Heart left ventricle (tissue), 16 donors: ENCODE measurements around the gene B4GALT2. TPM values are rescaled to one million over a fixed set of nuclear protein-coding genes. Genes with fewer than 3 reads are reported as not detected.

ENCODE experiments used
- ATAC-seq, 4 donors: fragments of 200-7000 bp; cut with Tn5 transposase; one replicate each; pipeline ENCODE4 v1.9.1; 2020 to 2022; ENCODE audit warnings: moderate library complexity in 4 of 4, mild to moderate bottlenecking in 3 of 4, moderate number of reproducible peaks in 1 of 4
- DNase-seq, 5 donors: peaks; one replicate each; pipeline ENCODE4 v3.0.0-alpha.2; 2020
- H3K27ac ChIP-seq, 12 donors: fragments of 200-600 bp; sonication (generic) in 4 of 12; one replicate each; pipeline versions ENCODE4 v1.5.0 to v1.8.0; 2016 to 2022; ENCODE audit warnings: mild to moderate bottlenecking in 2 of 12
- H3K27me3 ChIP-seq, 9 donors: fragments of 200-600 bp; sonication (generic) in 2 of 9; one replicate each; pipeline versions ENCODE4 v1.5.1 to v1.8.0; 2016 to 2022; ENCODE audit warnings: mild to moderate bottlenecking in 3 of 9
- H3K36me3 ChIP-seq, 9 donors: fragments of 200-600 bp; sonication (generic) in 2 of 9; one replicate each; pipeline versions ENCODE4 v1.5.0 to v1.8.0; 2018 to 2022; ENCODE audit warnings: mild to moderate bottlenecking in 2 of 9
- H3K4me1 ChIP-seq, 12 donors: fragments of 200-600 bp; sonication (generic) in 4 of 12; one replicate each; pipeline versions ENCODE4 v1.5.0 to v1.8.0; 2016 to 2022; ENCODE audit warnings: mild to moderate bottlenecking in 3 of 12
- H3K4me3 ChIP-seq, 12 donors: fragments of 200-600 bp; sonication (generic) in 4 of 12; one replicate each; pipeline versions ENCODE4 v1.5.0 to v1.8.0; 2017 to 2022; ENCODE audit warnings: mild to moderate bottlenecking in 9 of 12, moderate library complexity in 4 of 12
- H3K9me3 ChIP-seq, 12 donors: fragments of 200-600 bp; sonication (generic) in 4 of 12; one replicate each; pipeline versions ENCODE4 v1.5.0 to v1.8.0; 2016 to 2022; ENCODE audit warnings: mild to moderate bottlenecking in 1 of 12
- POLR2A ChIP-seq, 2 donors: fragments of 450-650 bp; IDR thresholded peaks; one replicate each; pipeline ENCODE4 v1.6.1; 2017; ENCODE audit warnings: antibody characterized with exemption in 2 of 2, mild to moderate bottlenecking in 2 of 2, moderate library complexity in 2 of 2
- WGBS, 4 donors: extraction: QIAGEN DNeasy Blood & Tissue Kit in 2 of 4; methylation state at CpG; one replicate each; pipeline versions ENCODE4 v1.1.5 to v1.1.7; 2013 to 2018; 5-methylcytosine and 5-hydroxymethylcytosine counted together
- intact Hi-C, 10 donors: fragments of 100-400 bp; cut with DNase I; formaldehyde crosslinking; loops; one replicate each; pipeline versions ENCODE4 v1.11.1 to v1.14.2; 2022
- polyA plus RNA-seq, 2 donors: library from polyadenylated mRNA; stranded (reverse); fragments of 200-250 nt; gene quantifications; one replicate each; pipeline ENCODE4 v1.2.3, GENCODE V29; 2013
- total RNA-seq, 9 donors: library from RNA; depleted of rRNA in 2 of 9; stranded (reverse); fragments of >200 nt in 2 of 9; fragmentation: NEBNext Ultra II Directional in 3 of 9; extraction: Animal tissue kit (Norgen Biotek cat#: 25700) in 3 of 9; gene quantifications; one replicate each; pipeline versions ENCODE4 v1.1.0 to v1.2.4, GENCODE V29; 2016 to 2023
- TF ChIP-seq, protein P1 (sequence below), 12 donors: fragments of 200-600 bp; sonication (generic) in 4 of 12; IDR thresholded peaks; one replicate each; pipeline versions ENCODE4 v1.5.0 to v1.8.0; 2018 to 2022; ENCODE audit warnings: antibody characterized with exemption in 12 of 12, mild to moderate bottlenecking in 5 of 12
- donor health status: ischemic (EF 13 %, LVEDD 7.1; RV severe dilation, severe dysfunction).
- donor health status: healthy with polysubstance abuse.
- donor health status: DM: no; HTN: yes; CAD: no.
- donor health status: DM: no; HTN: no; CAD: no.
- donor health status: ischemic (EF 25% LVEDD 6.9; RV normal size, moderate dysfunction).
- donor health status: ischemic (EF 25% LVEDD 5.7; RV mildly dilated, moderate dysfunction).
- donor health status: healthy.
- donor health status: DM: yes; HTN: yes; CAD: no.
- donor health status: ischemic (EF 35%, LVEDD 5.7; RV mildly dilated, moderate dysfunction).
- donor health status: nonischemic (EF 11% LVEDD 7.7; RV severe dilation, severe dysfunction).
- donor health status: DM: yes; HTN: yes; CAD: no.
- donor health status: PGD.
- donor health status: ischemic (EF 29% LVEDD 5.4; RV normal size, mild dysfunction).
- donor health status: nonischemic (EF 23%, LVEDD 6.1; RV moderate dilation, normal function).

Gene B4GALT2
- total and polyA plus RNA-seq, 11 donors = 26.8 to 65.7 (median 40.2) TPM

DNA sequence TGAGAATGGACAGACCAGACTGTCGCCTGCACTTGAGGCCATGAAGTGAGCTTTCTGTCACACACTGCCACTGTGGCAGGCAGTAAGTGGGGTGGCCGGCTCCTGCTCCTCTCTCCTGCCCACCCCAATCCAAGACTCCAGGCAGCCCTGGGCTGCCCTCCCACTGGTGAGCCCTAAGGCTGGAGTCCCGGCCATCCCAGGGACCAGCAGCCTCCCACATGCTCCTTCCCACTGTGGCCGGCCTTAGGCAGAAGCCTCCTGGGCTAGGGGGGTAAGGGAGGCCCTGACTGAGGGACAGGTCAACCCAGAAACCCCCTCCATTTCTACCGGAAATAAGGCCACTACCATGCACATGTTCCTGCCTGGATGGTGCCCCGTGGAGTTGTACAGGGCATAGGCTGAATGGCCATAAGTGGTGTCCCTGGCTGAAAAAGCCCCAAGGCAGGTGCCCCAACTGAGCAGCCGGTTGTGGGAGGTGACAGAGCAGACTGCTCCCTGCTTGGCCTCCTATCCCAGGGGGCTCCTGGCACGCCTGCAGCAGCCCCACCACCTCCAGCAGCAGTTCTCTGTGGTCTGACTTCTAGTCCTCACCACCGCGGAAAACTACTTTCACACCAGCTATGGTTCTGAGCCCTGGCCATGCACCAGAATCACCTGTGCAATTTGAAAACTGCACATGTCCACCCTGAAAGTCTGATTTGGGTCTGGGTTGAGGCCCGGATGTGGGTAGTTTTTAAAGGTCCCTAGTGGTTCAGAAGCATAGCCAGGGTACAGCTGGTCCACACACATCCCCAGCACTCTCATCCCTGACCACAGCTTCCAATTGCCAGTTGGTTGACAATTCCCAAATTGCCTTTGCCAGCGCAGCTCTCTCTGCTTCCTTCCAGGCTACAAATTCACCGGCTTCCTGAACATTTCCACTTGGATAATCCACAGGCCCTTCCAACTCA, 47.0 kb upstream of the B4GALT2 start:
- peaks cover 3 to 26% (median 18%) of the 10 kb centered on the region in 12 donors for H3K4me1 ChIP-seq
- intact Hi-C loops = loop anchor here in 4 of 10 donors (5.0 to 10.0 kb wide), 3 partner anchors 95 to 407 kb away; no protein-coding TSS in a partner anchor
- no peak overlapping the region for H3K4me3 ChIP-seq
- peaks cover 3 to 23% (median 9%) of the 10 kb centered on the region in 9 donors for H3K27me3 ChIP-seq
- peaks cover 0 to 7% (median 0%) of the 10 kb centered on the region in 9 donors for H3K36me3 ChIP-seq
- DNase-seq = peak in 1 of 5 donors; percentile 13
- ATAC-seq = no peak
- 84 to 96% (median 89%) methylated on average over 9 to 13 of the region's 13 CpGs for WGBS, 4 donors
- no peaks in the 10 kb centered on the region for H3K9me3 ChIP-seq
- no peak overlapping the region for H3K27ac ChIP-seq
- TF ChIP-seq, protein P1, sequence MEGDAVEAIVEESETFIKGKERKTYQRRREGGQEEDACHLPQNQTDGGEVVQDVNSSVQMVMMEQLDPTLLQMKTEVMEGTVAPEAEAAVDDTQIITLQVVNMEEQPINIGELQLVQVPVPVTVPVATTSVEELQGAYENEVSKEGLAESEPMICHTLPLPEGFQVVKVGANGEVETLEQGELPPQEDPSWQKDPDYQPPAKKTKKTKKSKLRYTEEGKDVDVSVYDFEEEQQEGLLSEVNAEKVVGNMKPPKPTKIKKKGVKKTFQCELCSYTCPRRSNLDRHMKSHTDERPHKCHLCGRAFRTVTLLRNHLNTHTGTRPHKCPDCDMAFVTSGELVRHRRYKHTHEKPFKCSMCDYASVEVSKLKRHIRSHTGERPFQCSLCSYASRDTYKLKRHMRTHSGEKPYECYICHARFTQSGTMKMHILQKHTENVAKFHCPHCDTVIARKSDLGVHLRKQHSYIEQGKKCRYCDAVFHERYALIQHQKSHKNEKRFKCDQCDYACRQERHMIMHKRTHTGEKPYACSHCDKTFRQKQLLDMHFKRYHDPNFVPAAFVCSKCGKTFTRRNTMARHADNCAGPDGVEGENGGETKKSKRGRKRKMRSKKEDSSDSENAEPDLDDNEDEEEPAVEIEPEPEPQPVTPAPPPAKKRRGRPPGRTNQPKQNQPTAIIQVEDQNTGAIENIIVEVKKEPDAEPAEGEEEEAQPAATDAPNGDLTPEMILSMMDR (IDR thresholded peaks at IDR 0.05) = no peak
- no peak for TF ChIP-seq POLR2A (IDR thresholded peaks at IDR 0.05)

DNA sequence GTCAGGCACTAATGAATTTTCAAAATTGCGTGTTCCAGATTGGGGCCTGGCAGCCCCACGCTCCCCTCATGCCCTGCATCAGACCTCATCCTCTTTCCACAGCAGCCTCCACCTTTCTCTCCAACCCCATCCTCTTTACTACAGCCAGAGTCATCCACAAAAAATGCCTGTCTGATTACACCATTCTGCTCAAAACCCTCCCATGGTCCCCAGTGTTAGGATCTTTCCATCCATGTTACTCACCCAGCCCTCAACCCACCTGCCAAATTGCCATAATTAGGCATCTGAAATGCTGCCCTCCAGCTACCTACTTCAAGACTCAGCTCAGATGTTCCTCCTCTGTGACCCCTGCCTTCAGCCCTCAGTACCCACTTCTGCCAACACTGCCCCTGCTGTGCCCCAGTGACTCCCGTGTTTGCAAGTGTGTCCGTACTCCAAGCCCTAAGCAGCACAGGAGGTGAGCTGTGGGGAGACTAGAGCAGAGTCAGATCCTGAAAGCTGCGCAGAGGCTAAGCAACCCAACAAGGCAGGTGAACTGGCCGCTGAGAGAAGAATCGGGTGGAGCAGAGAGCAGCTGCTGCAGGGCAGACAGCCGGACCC, 46.1 kb upstream of the B4GALT2 start:
- Histone ChIP-seq H3K36me3 (peaks cover 0 to 7% (median 0%) of the 10 kb centered on the region in 9 donors), H3K9me3 (no peaks in the 10 kb centered on the region), H3K27me3 (peaks cover 3 to 23% (median 9%) of the 10 kb centered on the region in 9 donors), H3K4me3 (peak overlapping the region in 9 of 12 donors; percentile 31 to 48 (median 42)), H3K4me1 (peaks cover 3 to 26% (median 18%) of the 10 kb centered on the region in 12 donors), H3K27ac (no peak overlapping the region)
- no peak for ATAC-seq
- TF ChIP-seq, protein P1 (IDR thresholded peaks at IDR 0.05) = no peak
- no peak for TF ChIP-seq POLR2A (IDR thresholded peaks at IDR 0.05)
- intact Hi-C loops = loop anchor here in 5 of 10 donors (1.0 to 10.0 kb wide), 4 partner anchors 96 to 408 kb away; no protein-coding TSS in a partner anchor
- WGBS, 4 donors = 29 to 44% (median 36%) methylated on average over 7 to 8 of the region's 8 CpGs
- DNase-seq = no peak

DNA sequence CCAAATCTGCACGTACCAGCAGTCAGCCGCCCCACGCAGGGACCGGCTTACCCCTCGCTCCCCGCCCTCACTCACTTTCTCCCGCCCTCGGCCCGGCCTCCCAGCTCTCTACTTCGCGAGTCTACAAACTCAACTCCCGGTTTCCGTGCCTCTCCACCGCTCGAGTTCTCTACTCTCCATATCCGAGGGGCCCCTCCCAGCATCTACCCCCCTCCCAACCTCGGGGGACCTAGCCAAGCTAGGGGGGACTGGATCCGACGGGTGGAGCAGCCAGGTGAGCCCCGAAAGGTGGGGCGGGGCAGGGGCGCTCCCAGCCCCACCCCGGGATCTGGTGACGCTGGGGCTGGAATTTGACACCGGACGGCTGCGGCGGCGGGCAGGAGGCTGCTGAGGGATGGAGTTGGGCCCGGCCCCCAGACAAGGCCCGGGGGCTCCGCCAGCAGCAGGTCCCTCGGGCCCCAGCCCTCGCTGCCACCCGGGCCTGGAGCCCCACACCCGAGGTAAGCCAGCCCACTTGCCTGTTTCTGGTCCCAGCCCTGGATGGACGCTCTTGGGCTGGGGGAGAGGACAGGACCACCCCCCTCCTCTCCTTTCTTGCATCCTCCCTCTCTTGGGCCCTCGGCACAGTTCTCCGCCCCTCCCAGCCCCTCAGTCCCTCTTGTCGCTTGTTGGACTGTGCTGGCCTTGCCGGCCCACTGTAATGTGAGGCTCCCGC, 45.5 kb upstream of the B4GALT2 start, which contains the start of gene ARTN:
Gene ARTN (plus strand): TSS at position 416 of the 715 bp plus-strand sequence. CDS start 1,856 bp downstream, outside the sequence.
- DNase-seq (peak in 1 of 5 donors; percentile 27), ATAC-seq (peak in 1 of 4 donors; percentile 8)
- H3K27ac ChIP-seq = no peak within 1 kb of the TSS
- peaks cover 3 to 23% (median 9%) of the 10 kb centered on the region in 9 donors for H3K27me3 ChIP-seq
- no peak for TF ChIP-seq POLR2A (IDR thresholded peaks at IDR 0.05)
- TF ChIP-seq, protein P1 (IDR thresholded peaks at IDR 0.05) = no peak
- intact Hi-C loops = loop anchor here (1.0 to 10.0 kb wide), 6 partner anchors 96 to 409 kb away; no protein-coding TSS in a partner anchor
- no peaks in the 10 kb centered on the region for H3K9me3 ChIP-seq
- peaks cover 0 to 7% (median 0%) of the 10 kb centered on the region in 9 donors for H3K36me3 ChIP-seq
- peak within 1 kb of the TSS in 10 of 12 donors; percentile 12 to 48 (median 41) for H3K4me3 ChIP-seq
- peaks cover 3 to 28% (median 18%) of the 10 kb centered on the region in 12 donors for H3K4me1 ChIP-seq
- WGBS, 4 donors = 3 to 6% (median 5%) methylated on average over 21 to 42 of the region's 42 CpGs
